Smooth muscle cell of the brain vasculature (primary cell): ENCODE measurements around the gene TFPI.
A peak's percentile ranks its signal among the peaks of the same experiment; 100 is the strongest.
"Not testable (repeated sequence)": the region's sequence is repeated elsewhere in the genome, so short reads cannot be mapped to it uniquely, and the experiment has no call there.

Experiments used
- DNase-seq: peaks from one replicate; pipeline ENCODE4 v3.0.0-alpha.2; 2012; ENCODE audit warnings: low read depth, low spot score

TFPI gene

GRCh38 chr2:187554011-187554703 lies at the start of gene TFPI:
TSS of gene TFPI (minus strand) at chr2:187554435. CDS start at chr2:187503768, 50,667 bp downstream.
- no peak for DNase-seq

- DNase-seq: no peak
Measured at GRCh38 chr2:187594801-187595200, 40.6 kb upstream of the TFPI start.

- DNase-seq: no peak
Measured at GRCh38 chr2:187593697-187594096, 39.5 kb upstream of the TFPI start.

- DNase-seq: no peak
Measured at GRCh38 chr2:187593098-187593497, 38.9 kb upstream of the TFPI start.

GRCh38 chr2:187590175-187590574 lies 35.9 kb upstream of the TFPI start:
- no peak for DNase-seq

GRCh38 chr2:187586011-187586641 lies 31.9 kb upstream of the TFPI start:
- DNase-seq: no peak

GRCh38 chr2:187581125-187581896 lies 27.1 kb upstream of the TFPI start:
- DNase-seq: peak; percentile 40

GRCh38 chr2:187580462-187581124 lies 26.4 kb upstream of the TFPI start:
- DNase-seq: peak; percentile 65

- DNase-seq: no peak
Measured at GRCh38 chr2:187577310-187577709, 23.1 kb upstream of the TFPI start.

GRCh38 chr2:187576906-187577305 lies 22.7 kb upstream of the TFPI start:
- no peak for DNase-seq

GRCh38 chr2:187575751-187576067 lies 21.5 kb upstream of the TFPI start:
- no peak for DNase-seq

- DNase-seq: no peak
Measured at GRCh38 chr2:187574969-187575750, 20.9 kb upstream of the TFPI start.

GRCh38 chr2:187573722-187574121 lies 19.5 kb upstream of the TFPI start:
- no peak for DNase-seq

- DNase-seq: not testable (repeated sequence)
Measured at GRCh38 chr2:187571996-187572395, 17.8 kb upstream of the TFPI start.

- DNase-seq: no peak
Measured at GRCh38 chr2:187569571-187569970, 15.3 kb upstream of the TFPI start.

GRCh38 chr2:187569042-187569441 lies 14.8 kb upstream of the TFPI start:
- no peak for DNase-seq

GRCh38 chr2:187567126-187567525 lies 12.9 kb upstream of the TFPI start:
- DNase-seq: no peak

- DNase-seq: no peak
Measured at GRCh38 chr2:187566712-187567111, 12.5 kb upstream of the TFPI start.

GRCh38 chr2:187566266-187566665 lies 12.0 kb upstream of the TFPI start:
- no peak for DNase-seq

- DNase-seq: not testable (repeated sequence)
Measured at GRCh38 chr2:187565618-187566017, 11.4 kb upstream of the TFPI start.

GRCh38 chr2:187556493-187556892 lies 2.3 kb upstream of the TFPI start:
- not testable (repeated sequence) for DNase-seq
